CD4-positive, alpha-beta memory T cell (primary cell): ENCODE measurements around the gene ULK4. TPM values are rescaled to one million over a fixed set of nuclear protein-coding genes. Genes with fewer than 3 reads are reported as not detected.

ENCODE experiments used
- CTCF ChIA-PET: fragments of 350-600 bp; sonication (Branson Sonifier 250); formaldehyde crosslinking; loops from one replicate; lab custom pipeline; 2021; ENCODE audit warnings: inconsistent platforms; ENCODE audit not compliant: partially characterized antibody; lab: Charles Lee
- POLR2A ChIA-PET: fragments of 350-600 bp; sonication (Branson Sonifier 250); formaldehyde crosslinking; loops from one replicate; lab custom pipeline; 2021; ENCODE audit not compliant: partially characterized antibody; lab: Charles Lee
- DNase-seq, 5 donors: peaks; one replicate each; pipeline versions ENCODE4 v3.0.0 to v3.0.0-alpha.2; 2020 to 2022; ENCODE audit warnings: mixed read lengths in 1 of 5
- H3K27ac ChIP-seq: one replicate; pipeline ENCODE4 v1.7.0; 2013; ENCODE audit warnings: low read depth, low read length
- H3K27me3 ChIP-seq: 2 replicates; pipeline ENCODE4 v1.7.0; 2013; ENCODE audit warnings: mild to moderate bottlenecking, low read length, moderate library complexity; ENCODE audit not compliant: insufficient read depth
- H3K36me3 ChIP-seq: 2 replicates; pipeline ENCODE4 v1.7.0; 2013; ENCODE audit warnings: mild to moderate bottlenecking, low read length, moderate library complexity; ENCODE audit not compliant: insufficient read depth
- H3K4me1 ChIP-seq: 2 replicates; pipeline ENCODE4 v1.7.0; 2013; ENCODE audit warnings: mild to moderate bottlenecking, low read length, moderate library complexity; ENCODE audit not compliant: insufficient read depth
- H3K4me3 ChIP-seq, 2 donors: one replicate each; pipeline ENCODE4 v1.7.0; 2013; ENCODE audit warnings: low read length in 2 of 2, mild to moderate bottlenecking in 1 of 2
- H3K9me3 ChIP-seq, 2 donors: one replicate each; pipeline ENCODE4 v1.7.0; 2013; ENCODE audit warnings: low read length in 2 of 2, control low read depth in 1 of 2; ENCODE audit not compliant: control insufficient read depth in 1 of 2
- H3K27ac Mint-ChIP-seq, 7 donors: one replicate each; pipeline ENCODE4 v1.8.0; 2020 to 2021; ENCODE audit warnings: mixed read lengths in 7 of 7, mild to moderate bottlenecking in 6 of 7, inconsistent platforms in 3 of 7, moderate library complexity in 3 of 7
- H3K27me3 Mint-ChIP-seq, 2 donors: one replicate each; pipeline ENCODE4 v1.8.0; 2020 to 2021; ENCODE audit warnings: mixed read lengths in 2 of 2
- H3K36me3 Mint-ChIP-seq, 2 donors: one replicate each; pipeline ENCODE4 v1.8.0; 2020 to 2021; ENCODE audit warnings: mixed read lengths in 2 of 2, inconsistent platforms in 1 of 2, mild to moderate bottlenecking in 1 of 2
- H3K4me1 Mint-ChIP-seq, 4 donors: one replicate each; pipeline ENCODE4 v1.8.0; 2020 to 2021; ENCODE audit warnings: mixed read lengths in 4 of 4, mild to moderate bottlenecking in 1 of 4
- H3K4me3 Mint-ChIP-seq, 8 donors: one replicate each; pipeline ENCODE4 v1.8.0; 2020 to 2021; ENCODE audit warnings: mixed read lengths in 8 of 8, mild to moderate bottlenecking in 7 of 8, moderate library complexity in 6 of 8, inconsistent platforms in 3 of 8
- H3K9me3 Mint-ChIP-seq, 8 donors: one replicate each; pipeline ENCODE4 v1.8.0; 2020 to 2021; ENCODE audit warnings: mixed read lengths in 8 of 8, mild to moderate bottlenecking in 5 of 8, inconsistent platforms in 3 of 8, moderate library complexity in 1 of 8
- intact Hi-C: fragments of 100-400 bp; cut with micrococcal nuclease; formaldehyde crosslinking; loops from one replicate; pipeline ENCODE4 v1.15.1; 2023
- polyA plus RNA-seq, 2 donors: library from polyadenylated mRNA; unstranded; fragments of 300-500 nt; fragmentation: Illumina TruSeq; gene quantifications; one replicate each; pipeline ENCODE4 v1.2.3, GENCODE V29; 2021
- total RNA-seq, 2 experiments: library from RNA; stranded (reverse); gene quantifications; one replicate each; pipeline ENCODE4 v1.2.3, GENCODE V29; 2021

Gene ULK4
- total and polyA plus RNA-seq, 4 experiments from 2014 or later: 6.3 to 29.1 (median 19.2) TPM

GRCh38 chr3:41999909-42000308, 38.0 kb upstream of the ULK4 start:
- H3K27me3 Mint-ChIP-seq: peaks cover 0 to 2% of the 10 kb centered on the region in 2 donors
- H3K36me3 Mint-ChIP-seq: peaks cover 0 to 8% of the 10 kb centered on the region in 2 donors
- no peaks in the 10 kb centered on the region for H3K9me3 ChIP-seq
- no peaks in the 10 kb centered on the region for H3K4me1 Mint-ChIP-seq
- ChIA-PET POLR2A (no interaction called here), CTCF (interaction anchor here (1.2 kb wide), 1 partner anchor 10 kb away, joined by 3 read pairs; no protein-coding TSS in a partner anchor)
- H3K4me3 Mint-ChIP-seq: no peak overlapping the region
- H3K27ac ChIP-seq: no peak overlapping the region
- no peaks in the 10 kb centered on the region for H3K36me3 ChIP-seq
- intact Hi-C loops: no loop called here
- no peaks in the 10 kb centered on the region for H3K4me1 ChIP-seq
- H3K4me3 ChIP-seq: no peak overlapping the region
- H3K9me3 Mint-ChIP-seq: peaks cover 0 to 4% (median 3%) of the 10 kb centered on the region in 8 donors
- DNase-seq: no peak
- no peak overlapping the region for H3K27ac Mint-ChIP-seq
- H3K27me3 ChIP-seq: no peaks in the 10 kb centered on the region

- DNase-seq: no peak
- ChIA-PET CTCF (interaction anchor here (1.4 to 1.7 kb wide), 3 partner anchors 12 to 104 kb away, joined by 3 to 5 read pairs (median 5); no protein-coding TSS in a partner anchor), POLR2A (no interaction called here)
- Mint-ChIP-seq H3K4me1 (no peaks in the 10 kb centered on the region), H3K27ac (no peak overlapping the region), H3K9me3 (peaks cover 0 to 4% (median 3%) of the 10 kb centered on the region in 8 donors), H3K27me3 (peaks cover 0 to 6% of the 10 kb centered on the region in 2 donors), H3K4me3 (no peak overlapping the region), H3K36me3 (peaks cover 0 to 5% of the 10 kb centered on the region in 2 donors)
- intact Hi-C loops: no loop called here
- H3K4me3 ChIP-seq: no peak overlapping the region
- H3K27ac ChIP-seq: no peak overlapping the region
- no peaks in the 10 kb centered on the region for H3K9me3 ChIP-seq
- H3K4me1 ChIP-seq: no peaks in the 10 kb centered on the region
- H3K36me3 ChIP-seq: no peaks in the 10 kb centered on the region
- H3K27me3 ChIP-seq: no peaks in the 10 kb centered on the region
Observed at GRCh38 chr3:41997702-41998550, 36.0 kb upstream of the ULK4 start.

DNA sequence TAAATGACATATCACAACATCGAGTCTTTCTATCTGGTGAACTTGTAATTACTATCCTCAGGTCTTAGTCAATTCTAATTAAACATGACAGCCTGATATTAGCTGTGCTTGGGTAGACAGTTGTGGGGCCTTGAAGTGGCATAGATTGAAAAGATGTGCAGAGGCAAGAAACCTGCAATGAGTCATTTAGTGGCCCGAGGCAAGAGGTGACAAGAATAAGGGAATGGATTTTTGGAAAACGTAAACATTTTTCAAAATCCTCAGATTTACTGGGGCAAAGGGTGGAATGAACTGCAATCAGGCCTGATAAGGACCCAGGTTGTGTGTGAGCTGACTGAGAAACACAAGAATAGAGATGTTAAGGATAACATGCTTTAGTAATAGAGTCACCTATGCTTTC, 29.5 kb upstream of the ULK4 start:
- CTCF ChIA-PET: no interaction called here
- H3K27ac Mint-ChIP-seq: no peak overlapping the region
- H3K4me3 ChIP-seq: no peak overlapping the region

GRCh38 chr3:41989518-41989917, 27.6 kb upstream of the ULK4 start:
- ChIA-PET CTCF (no interaction called here), POLR2A (interaction anchor here (1.1 kb wide), 1 partner anchor 22 kb away, joined by 3 read pairs; no protein-coding TSS in a partner anchor)
- peaks cover 0 to 2% of the 10 kb centered on the region in 2 donors for H3K27me3 Mint-ChIP-seq
- no peak overlapping the region for H3K4me3 ChIP-seq
- H3K9me3 ChIP-seq: no peaks in the 10 kb centered on the region
- no peaks in the 10 kb centered on the region for H3K4me1 Mint-ChIP-seq
- DNase-seq: no peak
- H3K9me3 Mint-ChIP-seq: no peaks in the 10 kb centered on the region
- intact Hi-C loops: no loop called here
- H3K27ac ChIP-seq: no peak overlapping the region
- H3K27ac Mint-ChIP-seq: no peak overlapping the region
- no peaks in the 10 kb centered on the region for H3K27me3 ChIP-seq
- H3K4me1 ChIP-seq: no peaks in the 10 kb centered on the region
- H3K36me3 ChIP-seq: no peaks in the 10 kb centered on the region
- no peaks in the 10 kb centered on the region for H3K36me3 Mint-ChIP-seq
- H3K4me3 Mint-ChIP-seq: no peak overlapping the region

More for the DNA sequence above, 29.5 kb upstream of the ULK4 start:
- Histone ChIP-seq H3K36me3 (no peaks in the 10 kb centered on the region), H3K27me3 (no peaks in the 10 kb centered on the region), H3K27ac (no peak overlapping the region), H3K4me1 (no peaks in the 10 kb centered on the region), H3K9me3 (no peaks in the 10 kb centered on the region)
- no peak overlapping the region for H3K4me3 Mint-ChIP-seq
- no peaks in the 10 kb centered on the region for H3K36me3 Mint-ChIP-seq
- POLR2A ChIA-PET: no interaction called here
- H3K27me3 Mint-ChIP-seq: peaks cover 0 to 4% of the 10 kb centered on the region in 2 donors
- H3K9me3 Mint-ChIP-seq: no peaks in the 10 kb centered on the region
- intact Hi-C loops: no loop called here
- no peak for DNase-seq
- no peaks in the 10 kb centered on the region for H3K4me1 Mint-ChIP-seq

DNA sequence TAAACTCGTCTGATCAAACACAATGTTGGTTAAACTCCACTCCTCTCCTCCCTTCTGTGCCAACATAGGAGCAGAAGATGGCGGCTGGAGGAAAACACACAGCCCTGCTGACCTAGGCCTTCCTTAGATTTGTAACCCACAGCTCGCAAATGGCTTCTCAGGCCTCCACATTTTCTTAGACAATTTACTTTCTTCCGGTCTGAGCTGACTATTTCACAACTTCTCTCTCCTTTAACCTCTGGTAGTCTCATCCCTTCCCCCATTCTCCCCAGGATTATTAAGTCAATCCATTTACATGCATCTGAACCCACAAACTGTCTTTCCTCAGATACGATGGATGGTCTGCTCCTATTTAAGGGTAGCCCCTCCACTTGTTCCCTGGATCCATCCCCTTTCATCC, 25.7 kb upstream of the ULK4 start:
- Histone ChIP-seq H3K27me3 (no peaks in the 10 kb centered on the region), H3K4me1 (no peaks in the 10 kb centered on the region), H3K27ac (no peak overlapping the region), H3K9me3 (no peaks in the 10 kb centered on the region), H3K4me3 (no peak overlapping the region), H3K36me3 (no peaks in the 10 kb centered on the region)
- Mint-ChIP-seq H3K36me3 (no peaks in the 10 kb centered on the region), H3K9me3 (no peaks in the 10 kb centered on the region), H3K4me1 (no peaks in the 10 kb centered on the region), H3K27me3 (no peaks in the 10 kb centered on the region), H3K27ac (no peak overlapping the region), H3K4me3 (no peak overlapping the region)
- DNase-seq: no peak
- POLR2A ChIA-PET: no interaction called here
- CTCF ChIA-PET: no interaction called here
- intact Hi-C loops: no loop called here

- ChIA-PET POLR2A (no interaction called here), CTCF (no interaction called here)
- no peaks in the 10 kb centered on the region for H3K36me3 Mint-ChIP-seq
- Histone ChIP-seq H3K27ac (no peak overlapping the region), H3K27me3 (no peaks in the 10 kb centered on the region), H3K9me3 (no peaks in the 10 kb centered on the region), H3K4me1 (no peaks in the 10 kb centered on the region), H3K36me3 (no peaks in the 10 kb centered on the region), H3K4me3 (no peak overlapping the region)
- no peaks in the 10 kb centered on the region for H3K9me3 Mint-ChIP-seq
- DNase-seq: no peak
- intact Hi-C loops: no loop called here
- no peaks in the 10 kb centered on the region for H3K4me1 Mint-ChIP-seq
- no peaks in the 10 kb centered on the region for H3K27me3 Mint-ChIP-seq
- no peak overlapping the region for H3K27ac Mint-ChIP-seq
- H3K4me3 Mint-ChIP-seq: no peak overlapping the region
Observed at GRCh38 chr3:41986561-41986960, 24.7 kb upstream of the ULK4 start.

- Histone ChIP-seq H3K4me3 (no peak overlapping the region), H3K36me3 (no peaks in the 10 kb centered on the region), H3K27me3 (no peaks in the 10 kb centered on the region), H3K9me3 (no peaks in the 10 kb centered on the region), H3K4me1 (no peaks in the 10 kb centered on the region), H3K27ac (no peak overlapping the region)
- ChIA-PET POLR2A (no interaction called here), CTCF (no interaction called here)
- Mint-ChIP-seq H3K27ac (no peak overlapping the region), H3K4me1 (no peaks in the 10 kb centered on the region), H3K36me3 (no peaks in the 10 kb centered on the region), H3K4me3 (no peak overlapping the region), H3K27me3 (no peaks in the 10 kb centered on the region), H3K9me3 (no peaks in the 10 kb centered on the region)
- no peak for DNase-seq
- intact Hi-C loops: no loop called here
Observed at GRCh38 chr3:41985018-41985417, 23.1 kb upstream of the ULK4 start.
